ENCODE results near the gene NUDCD2. TPM values are rescaled to one million over a fixed set of nuclear protein-coding genes. Genes with fewer than 3 reads are reported as not detected.
A peak's percentile ranks its signal among the peaks of the same experiment; 100 is the strongest.

NUDCD2 gene
- total and polyA plus RNA-seq, 9 of the 15 experiments (the other 6 are each of a cell fraction or from before 2014, with no cell fraction given), result 14.6 to 76.9 (median 32.5) TPM

DNA sequence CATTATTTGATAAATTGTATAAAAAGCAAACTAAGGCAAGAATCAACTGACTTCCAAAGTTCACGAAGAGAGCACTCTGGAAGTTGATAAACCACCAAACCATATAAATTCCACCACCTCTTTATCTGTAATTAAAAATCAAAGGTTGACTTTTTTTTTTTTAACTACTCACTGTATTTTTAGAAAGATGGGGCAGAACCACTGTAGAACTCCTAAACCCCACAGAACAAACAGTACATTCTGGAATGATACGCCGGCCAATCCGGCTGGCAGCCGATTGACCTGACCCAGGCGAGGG is 22.9 kb downstream of the NUDCD2 start (continued):
- TF ChIP-seq ETV6 (IDR thresholded peaks at IDR 0.05; ENCODE audit: borderline replicate concordance in 1 of 2, low read depth in 2 of 2, low read length in 1 of 2) (no peak), ETV6 (CRISPR knock-in tag; IDR thresholded peaks at IDR 0.05; ENCODE audit: borderline replicate concordance) (no peak), POLR2B (IDR thresholded peaks at IDR 0.05; ENCODE audit: low read depth, partially characterized antibody) (peak; percentile 78), SAFB (IDR thresholded peaks at IDR 0.05; ENCODE audit: borderline replicate concordance, low read depth, low read length) (no peak), JUND (IDR thresholded peaks at IDR 0.05; ENCODE audit: borderline replicate concordance, low read depth, low read length) (0 out of 2 replicates have a peak, but pooled peaks have one; percentile 28), JUND (tag; IDR thresholded peaks at IDR 0.05; ENCODE audit: borderline replicate concordance, low read depth, low read length) (no peak), CTBP1 (IDR thresholded peaks at IDR 0.05; ENCODE audit: borderline replicate concordance) (peak; percentile 9; the same call in 1 of the 2 replicates), NR2C1 (IDR thresholded peaks at IDR 0.05) (no peak), NR2C1 (tag; IDR thresholded peaks at IDR 0.05) (peak; percentile 32; the same call in 1 of the 2 replicates), ZBTB8A (IDR thresholded peaks at IDR 0.05; ENCODE audit: partially characterized antibody) (no peak), FOXK2 (conservative IDR thresholded peaks at IDR 0.05 in 1 of 2, IDR thresholded peaks at IDR 0.05 in 1 of 2; ENCODE audit: low read depth in 2 of 2) (0 out of 4 replicates have a peak, but pooled peaks of 1 of the 2 experiments have one; percentile 29), KDM5B (IDR thresholded peaks at IDR 0.05; ENCODE audit: insufficient replicate concordance, low read depth, low read length) (peak; percentile 96)
- TF ChIP-seq, protein P1, sequence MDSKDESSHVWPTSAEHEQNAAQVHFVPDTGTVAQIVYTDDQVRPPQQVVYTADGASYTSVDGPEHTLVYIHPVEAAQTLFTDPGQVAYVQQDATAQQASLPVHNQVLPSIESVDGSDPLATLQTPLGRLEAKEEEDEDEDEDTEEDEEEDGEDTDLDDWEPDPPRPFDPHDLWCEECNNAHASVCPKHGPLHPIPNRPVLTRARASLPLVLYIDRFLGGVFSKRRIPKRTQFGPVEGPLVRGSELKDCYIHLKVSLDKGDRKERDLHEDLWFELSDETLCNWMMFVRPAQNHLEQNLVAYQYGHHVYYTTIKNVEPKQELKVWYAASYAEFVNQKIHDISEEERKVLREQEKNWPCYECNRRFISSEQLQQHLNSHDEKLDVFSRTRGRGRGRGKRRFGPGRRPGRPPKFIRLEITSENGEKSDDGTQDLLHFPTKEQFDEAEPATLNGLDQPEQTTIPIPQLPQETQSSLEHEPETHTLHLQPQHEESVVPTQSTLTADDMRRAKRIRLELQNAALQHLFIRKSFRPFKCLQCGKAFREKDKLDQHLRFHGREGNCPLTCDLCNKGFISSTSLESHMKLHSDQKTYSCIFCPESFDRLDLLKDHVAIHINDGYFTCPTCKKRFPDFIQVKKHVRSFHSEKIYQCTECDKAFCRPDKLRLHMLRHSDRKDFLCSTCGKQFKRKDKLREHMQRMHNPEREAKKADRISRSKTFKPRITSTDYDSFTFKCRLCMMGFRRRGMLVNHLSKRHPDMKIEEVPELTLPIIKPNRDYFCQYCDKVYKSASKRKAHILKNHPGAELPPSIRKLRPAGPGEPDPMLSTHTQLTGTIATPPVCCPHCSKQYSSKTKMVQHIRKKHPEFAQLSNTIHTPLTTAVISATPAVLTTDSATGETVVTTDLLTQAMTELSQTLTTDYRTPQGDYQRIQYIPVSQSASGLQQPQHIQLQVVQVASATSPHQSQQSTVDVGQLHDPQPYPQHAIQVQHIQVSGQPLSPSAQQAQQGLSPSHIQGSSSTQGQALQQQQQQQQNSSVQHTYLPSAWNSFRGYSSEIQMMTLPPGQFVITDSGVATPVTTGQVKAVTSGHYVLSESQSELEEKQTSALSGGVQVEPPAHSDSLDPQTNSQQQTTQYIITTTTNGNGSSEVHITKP (IDR thresholded peaks at IDR 0.05; ENCODE audit: partially characterized antibody), result peak; percentile 81

Data from K562 (cell line).